NK-92 (cell line): ENCODE results near the gene CACNA1G.

ENCODE experiments used
- DNase-seq: peaks from one replicate; lab custom pipeline; 2025; ENCODE audit not compliant: unreplicated experiment; lab: John Stamatoyannopoulos, UW

The CACNA1G gene

GRCh38 chr17:50609380-50610074, 49.0 kb downstream of the CACNA1G start:
- no peak for DNase-seq

DNA sequence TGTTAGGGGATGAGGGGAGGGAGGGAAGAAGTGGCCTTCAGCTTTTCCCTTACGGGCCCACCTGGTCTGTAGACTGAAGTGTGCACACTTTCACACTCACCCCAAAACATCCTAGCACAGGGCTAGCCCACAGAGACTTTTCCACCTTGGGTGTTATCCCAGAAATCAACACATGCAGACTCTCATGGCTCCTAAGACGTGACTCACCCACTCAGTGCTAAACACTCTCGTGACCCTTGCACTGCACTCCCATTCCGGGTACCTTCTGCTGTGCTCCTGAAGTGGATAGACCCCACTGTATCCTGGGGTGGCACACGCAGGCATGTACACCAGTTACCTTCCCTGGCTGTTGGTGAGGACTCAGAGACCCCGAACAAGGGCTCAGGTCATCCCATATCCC, 51.1 kb downstream of the CACNA1G start:
- DNase-seq, result no peak

- no peak for DNase-seq
These were observed 51.8 kb downstream of the CACNA1G start for GRCh38 chr17:50612281-50612680.

GRCh38 chr17:50613007-50613992, 52.8 kb downstream of the CACNA1G start:
- DNase-seq, result no peak

- no peak for DNase-seq
These were observed 54.0 kb downstream of the CACNA1G start for GRCh38 chr17:50614471-50615051.

- no peak for DNase-seq
These were observed 55.3 kb downstream of the CACNA1G start for GRCh38 chr17:50615828-50616227.

DNA sequence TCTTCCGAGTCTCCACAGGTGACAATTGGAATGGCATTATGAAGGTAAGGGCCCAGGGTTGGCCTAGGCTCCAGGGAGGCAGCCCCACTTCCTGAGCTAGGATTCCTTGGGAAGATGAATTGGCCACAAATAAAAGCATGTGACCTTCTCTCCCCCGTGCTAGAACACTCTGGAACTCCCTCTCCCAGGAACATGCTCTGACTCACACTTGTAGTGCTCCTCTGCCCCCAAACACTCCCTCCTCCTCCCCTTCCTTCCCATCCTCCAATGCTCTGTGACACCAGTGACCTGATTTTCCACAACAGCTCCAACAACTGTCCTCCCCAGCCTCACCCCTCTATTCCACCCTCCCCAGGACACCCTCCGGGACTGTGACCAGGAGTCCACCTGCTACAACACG, 57.8 kb downstream of the CACNA1G start:
- no peak for DNase-seq

- DNase-seq, result no peak
These were observed 58.4 kb downstream of the CACNA1G start for GRCh38 chr17:50618941-50619340.

- DNase-seq, result no peak
These were observed 59.0 kb downstream of the CACNA1G start for GRCh38 chr17:50619489-50619888.

- DNase-seq, result no peak
These were observed 59.7 kb downstream of the CACNA1G start for GRCh38 chr17:50620237-50620636.

GRCh38 chr17:50620858-50621257, 60.3 kb downstream of the CACNA1G start:
- DNase-seq, result no peak

GRCh38 chr17:50621574-50622031, 61.1 kb downstream of the CACNA1G start:
- DNase-seq, result no peak

- DNase-seq, result no peak
These were observed 63.9 kb downstream of the CACNA1G start for GRCh38 chr17:50624321-50624934.

DNA sequence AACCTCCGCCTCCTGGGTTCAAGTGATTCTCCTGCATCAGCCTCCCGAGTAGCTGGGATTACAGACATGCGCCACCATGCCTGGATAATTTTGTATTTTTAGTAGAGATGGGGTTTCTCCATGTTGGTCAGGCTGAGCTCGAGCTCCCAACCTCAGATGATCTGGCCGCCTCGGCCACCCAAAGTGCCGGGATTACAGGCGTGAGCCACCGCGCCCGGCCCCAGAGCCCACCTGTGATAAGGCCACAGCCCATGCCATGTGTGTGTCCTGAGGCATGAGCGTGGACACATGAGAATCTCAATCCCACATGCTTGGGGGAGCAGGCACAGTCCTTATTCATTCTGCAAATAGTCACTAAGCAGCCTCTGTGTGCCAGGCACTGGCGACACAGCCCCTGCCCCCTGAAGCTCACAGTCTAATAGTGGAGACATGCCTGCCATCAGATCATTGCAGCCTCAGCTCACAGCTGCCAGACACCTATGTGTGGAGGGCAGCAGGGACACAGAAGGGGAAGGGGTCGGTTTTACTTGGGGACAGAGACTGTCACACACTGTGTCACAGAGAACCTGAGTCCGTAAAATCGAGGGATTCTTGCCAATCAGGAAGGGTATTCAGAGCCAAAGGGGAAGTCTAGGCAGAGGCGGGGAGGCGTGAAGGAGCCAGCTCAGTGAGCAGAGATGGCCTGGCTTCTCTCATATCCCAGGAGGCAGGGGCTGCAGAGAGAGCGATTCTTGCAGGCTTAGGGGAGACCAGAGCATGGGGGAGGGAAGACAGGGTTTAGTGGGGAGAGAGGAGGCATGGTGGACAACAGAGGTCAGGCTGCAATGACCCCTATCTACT, 64.7 kb downstream of the CACNA1G start:
- no peak for DNase-seq

GRCh38 chr17:50626037-50626574, 65.6 kb downstream of the CACNA1G start:
- no peak for DNase-seq

DNA sequence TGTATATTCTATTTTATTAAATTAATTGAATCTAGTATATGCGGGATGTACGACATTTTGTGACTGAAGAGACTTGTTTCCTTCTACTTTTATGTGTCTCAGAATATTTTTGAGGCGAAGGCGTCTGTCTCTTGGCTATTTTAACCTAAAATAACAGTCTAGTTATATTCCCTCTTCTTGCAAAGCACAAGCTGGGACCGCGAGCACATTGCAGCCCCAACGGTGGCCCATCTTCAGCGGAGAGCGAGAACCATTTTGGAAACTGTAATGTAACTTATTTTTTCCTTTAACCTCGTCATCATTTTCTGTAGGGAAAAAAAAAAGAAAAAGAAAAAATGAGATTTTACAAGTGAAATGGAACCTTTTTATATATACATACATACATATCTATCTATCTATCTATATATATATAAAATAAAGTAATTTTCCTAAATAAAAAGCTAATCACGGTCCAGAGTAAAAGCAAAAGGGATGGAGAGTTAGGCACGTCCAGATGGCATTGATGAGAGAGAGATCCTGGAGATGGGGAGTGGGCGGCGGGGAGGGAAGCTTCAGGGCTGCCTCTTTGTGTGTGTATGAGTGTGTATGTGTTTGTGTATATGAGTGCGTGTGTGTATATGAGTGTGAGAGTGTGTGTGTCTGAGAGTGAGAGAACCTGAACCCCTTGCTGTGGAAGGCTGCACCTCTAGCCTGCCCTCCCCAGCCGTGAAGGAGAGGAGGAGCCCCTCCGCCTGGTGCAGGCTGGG, 66.7 kb downstream of the CACNA1G start:
- DNase-seq, result no peak

DNA sequence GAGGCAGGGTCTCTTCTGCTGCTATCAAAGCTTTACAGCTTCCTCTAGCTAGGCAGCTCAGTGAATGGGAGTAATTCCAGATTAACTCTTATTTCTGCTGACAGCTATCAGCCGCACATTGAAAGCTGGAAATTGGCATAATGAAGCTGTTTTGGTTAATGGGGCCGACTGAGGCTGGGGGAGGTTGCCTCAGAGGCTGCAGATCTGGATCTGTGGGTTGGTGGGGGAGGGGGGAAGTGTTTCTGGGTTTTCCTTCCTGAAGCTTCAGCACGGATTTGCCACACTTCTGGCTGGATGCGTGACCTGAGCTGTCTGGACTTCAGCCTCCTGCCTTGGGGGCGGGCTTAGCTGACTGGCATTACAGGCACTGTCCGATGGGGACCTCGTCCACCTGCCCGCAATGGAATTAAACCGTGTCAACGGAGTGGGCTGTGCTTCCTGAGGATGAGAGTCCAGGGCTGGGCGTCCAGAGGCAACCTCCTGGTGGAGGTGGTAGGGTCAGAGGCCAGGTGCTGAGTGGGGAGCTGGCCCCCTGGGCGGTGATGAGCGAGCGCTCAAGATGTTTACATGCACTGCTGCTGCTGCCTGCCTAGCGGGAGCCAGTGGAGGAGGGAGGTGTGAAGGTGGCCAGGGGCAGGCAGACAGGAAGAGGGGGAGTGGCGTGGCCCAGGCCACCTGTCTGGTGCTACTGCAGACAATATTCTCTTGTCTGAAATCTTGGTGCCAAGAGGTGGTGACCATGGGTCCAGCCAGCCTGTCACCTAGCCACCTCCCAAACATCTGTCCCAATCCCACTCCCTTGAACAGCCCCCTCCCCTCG, 67.5 kb downstream of the CACNA1G start:
- no peak for DNase-seq

- no peak for DNase-seq
These were observed 69.4 kb downstream of the CACNA1G start for GRCh38 chr17:50629902-50630301.
